DOHH2 (cell line): ENCODE results near the gene GRIPAP1.

ENCODE experiments used
- CTCF ChIP-seq: fragments of 200-600 bp; sonication (generic); IDR thresholded peaks from one replicate; pipeline ENCODE4 v1.5.1; 2014; ENCODE audit warnings: antibody characterized with exemption, mild to moderate bottlenecking, low read depth, low read length; ENCODE audit not compliant: poor library complexity, severe bottlenecking
- EZH2phosphoT487 ChIP-seq: fragments of 200-600 bp; sonication (generic); IDR thresholded peaks from 2 replicates; pipeline ENCODE4 v1.6.1; 2017; ENCODE audit warnings: borderline replicate concordance, mild to moderate bottlenecking, antibody characterized with exemption, low read length, moderate library complexity, mixed read lengths

GRCh38 chrX:48936429-48937053, 65.5 kb downstream of the GRIPAP1 start:
- TF ChIP-seq CTCF (no peak), EZH2phosphoT487 (no peak)
